Transverse colon (tissue), 4 donors: ENCODE data around the gene USP47. TPM values are rescaled to one million over a fixed set of nuclear protein-coding genes. Genes with fewer than 3 reads are reported as not detected.

Experiments used
- DNase-seq: peaks from one replicate; pipeline ENCODE4 v3.0.0-alpha.2; 2019
- H3K27ac ChIP-seq, 4 donors: fragments of 200-600 bp; sonication (generic); 2 replicates each; pipeline ENCODE4 v1.5.1; 2016 to 2018; ENCODE audit warnings: inconsistent platforms in 4 of 4
- H3K27me3 ChIP-seq: fragments of 200-600 bp; sonication (generic); 2 replicates; pipeline ENCODE4 v1.5.1; 2017; ENCODE audit warnings: inconsistent platforms
- H3K36me3 ChIP-seq, 4 donors: fragments of 200-600 bp; sonication (generic); 2 replicates each; pipeline ENCODE4 v1.5.1; 2017 to 2019; ENCODE audit warnings: inconsistent platforms in 4 of 4
- H3K4me1 ChIP-seq, 4 donors: fragments of 200-600 bp; sonication (generic); 2 replicates each; pipeline ENCODE4 v1.5.1; 2017 to 2020; ENCODE audit warnings: inconsistent platforms in 4 of 4
- H3K4me3 ChIP-seq, 4 donors: fragments of 200-600 bp; sonication (generic); 1 replicate in 1 of 4; 2 replicates in 3 of 4; pipeline versions ENCODE4 v1.5.1 to v1.6.1; 2017 to 2019; ENCODE audit warnings: inconsistent platforms in 4 of 4
- H3K9me3 ChIP-seq, 2 donors: fragments of 200-600 bp; sonication (generic); 2 replicates each; pipeline ENCODE4 v1.5.1; 2017 to 2019; ENCODE audit warnings: inconsistent platforms in 2 of 2
- EP300 ChIP-seq: sonication (generic); formaldehyde crosslinking; IDR thresholded peaks from one replicate; pipeline ENCODE4 v1.6.1; 2017; ENCODE audit warnings: antibody characterized with exemption, low read depth
- POLR2A ChIP-seq: fragments of 450-650 bp; IDR thresholded peaks from one replicate; pipeline ENCODE4 v1.6.1; 2016; ENCODE audit warnings: antibody characterized with exemption, mild to moderate bottlenecking, moderate library complexity
- POLR2AphosphoS5 ChIP-seq, 3 donors: sonication (generic); formaldehyde crosslinking; IDR thresholded peaks; one replicate each; pipeline ENCODE4 v1.6.1; 2016; ENCODE audit warnings: antibody characterized with exemption in 3 of 3
- WGBS, 2 donors: methylation state at CpG; one replicate each; pipeline ENCODE4 v1.1.5; 2018; ENCODE audit warnings: low coverage in 1 of 2; 5-methylcytosine and 5-hydroxymethylcytosine counted together
- in situ Hi-C, 4 donors: fragments of 200-750 bp; cut with MboI; loops; one replicate each; pipeline versions ENCODE4 v1.15.0 to v1.15.1; 2017; ENCODE audit warnings: low sequenced_read_pairs in 3 of 4, low pct_ligation_motif_present in 1 of 4, low pct_unique_long_range_greater_than_20kb in 1 of 4
- intact Hi-C: fragments of 100-400 bp; cut with DNase I; formaldehyde crosslinking; loops from one replicate; pipeline ENCODE4 v1.15.1; 2023; ENCODE audit warnings: low total_unique reads
- total RNA-seq, 4 donors: library from RNA; depleted of rRNA; stranded (reverse); fragments of >200 nt; gene quantifications; one replicate each; pipeline ENCODE4 v1.1.0, GENCODE V29; 2016
- TF ChIP-seq, protein P1 (sequence below), 5 experiments: fragments of 200-600 bp in 3 of 5; fragments of 450-650 bp in 2 of 5; sonication (generic) in 3 of 5; IDR thresholded peaks; 1 replicate in 2 of 5; 2 replicates in 3 of 5; pipeline ENCODE4 v1.5.1; 2016 to 2017; ENCODE audit warnings: antibody characterized with exemption in 5 of 5, inconsistent platforms in 3 of 5, mild to moderate bottlenecking in 2 of 5, moderate library complexity in 1 of 5

Gene USP47
- total RNA-seq, 4 donors from 2014 or later: 42.6 to 85.1 (median 57.3) TPM

DNA sequence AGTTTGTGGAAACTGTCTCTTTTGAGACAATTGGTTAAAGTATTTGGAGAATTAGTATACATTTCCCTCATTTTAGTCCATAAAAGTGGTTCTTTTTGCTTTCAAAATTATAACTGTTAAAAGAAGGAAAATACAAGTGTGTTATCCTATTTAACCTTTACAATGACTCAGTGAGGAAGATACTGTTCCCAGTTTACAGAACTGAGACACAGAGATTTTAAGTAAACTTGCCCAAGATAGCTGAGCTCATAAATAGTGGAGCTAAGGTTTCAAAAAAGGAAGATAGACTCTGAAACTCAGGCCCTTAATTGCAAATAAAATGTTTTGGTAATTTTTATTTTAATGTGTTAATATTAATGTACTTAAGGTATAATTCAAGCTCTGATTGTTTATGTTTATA, 107.7 kb downstream of the USP47 start:
- Histone ChIP-seq H3K27ac (no peak overlapping the region), H3K4me1 (no peaks in the 10 kb centered on the region), H3K4me3 (no peak overlapping the region), H3K36me3 (peaks cover 0 to 56% (median 19%) of the 10 kb centered on the region in 4 donors), H3K27me3 (no peaks in the 10 kb centered on the region), H3K9me3 (no peaks in the 10 kb centered on the region)
- no peak for DNase-seq
- TF ChIP-seq EP300 (no peak), POLR2AphosphoS5 (IDR thresholded peaks at IDR 0.05) (no peak)
- TF ChIP-seq, protein P1, sequence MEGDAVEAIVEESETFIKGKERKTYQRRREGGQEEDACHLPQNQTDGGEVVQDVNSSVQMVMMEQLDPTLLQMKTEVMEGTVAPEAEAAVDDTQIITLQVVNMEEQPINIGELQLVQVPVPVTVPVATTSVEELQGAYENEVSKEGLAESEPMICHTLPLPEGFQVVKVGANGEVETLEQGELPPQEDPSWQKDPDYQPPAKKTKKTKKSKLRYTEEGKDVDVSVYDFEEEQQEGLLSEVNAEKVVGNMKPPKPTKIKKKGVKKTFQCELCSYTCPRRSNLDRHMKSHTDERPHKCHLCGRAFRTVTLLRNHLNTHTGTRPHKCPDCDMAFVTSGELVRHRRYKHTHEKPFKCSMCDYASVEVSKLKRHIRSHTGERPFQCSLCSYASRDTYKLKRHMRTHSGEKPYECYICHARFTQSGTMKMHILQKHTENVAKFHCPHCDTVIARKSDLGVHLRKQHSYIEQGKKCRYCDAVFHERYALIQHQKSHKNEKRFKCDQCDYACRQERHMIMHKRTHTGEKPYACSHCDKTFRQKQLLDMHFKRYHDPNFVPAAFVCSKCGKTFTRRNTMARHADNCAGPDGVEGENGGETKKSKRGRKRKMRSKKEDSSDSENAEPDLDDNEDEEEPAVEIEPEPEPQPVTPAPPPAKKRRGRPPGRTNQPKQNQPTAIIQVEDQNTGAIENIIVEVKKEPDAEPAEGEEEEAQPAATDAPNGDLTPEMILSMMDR (IDR thresholded peaks at IDR 0.05): no peak
- in situ Hi-C loops: loop anchor here in 3 of 4 donors (25.0 kb wide), 2 partner anchors 88 to 338 kb away; no protein-coding TSS in a partner anchor
- intact Hi-C loops: no loop called here

DNA sequence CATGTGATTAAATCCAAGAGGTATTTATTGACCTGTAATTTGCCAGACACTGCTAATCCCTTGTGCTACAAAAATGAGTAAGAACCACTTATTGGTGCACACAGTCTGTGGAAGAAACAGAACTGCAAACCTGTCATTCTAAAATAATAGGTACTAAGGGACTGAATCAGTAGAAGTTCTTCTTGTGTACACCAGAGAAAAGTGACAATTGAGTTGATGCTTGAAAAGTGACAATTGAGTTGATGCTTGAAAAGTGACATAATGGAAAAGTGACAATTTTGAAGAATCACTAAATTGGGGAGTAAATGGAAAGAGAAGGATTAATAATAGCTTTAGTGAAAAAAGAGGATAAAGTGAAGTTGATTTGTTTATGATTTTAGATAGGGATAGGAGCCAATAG, 110.3 kb downstream of the USP47 start:
- Histone ChIP-seq H3K27ac (no peak overlapping the region), H3K36me3 (peaks cover 0 to 72% (median 29%) of the 10 kb centered on the region in 4 donors), H3K27me3 (no peaks in the 10 kb centered on the region), H3K4me3 (no peak overlapping the region), H3K4me1 (no peaks in the 10 kb centered on the region), H3K9me3 (no peaks in the 10 kb centered on the region)
- intact Hi-C loops (loop anchor here (10.0 kb wide), 1 partner anchor 63 kb away; no protein-coding TSS in a partner anchor), in situ Hi-C loops (no loop called here)
- no peak for DNase-seq
- TF ChIP-seq POLR2A (no peak), EP300 (no peak), POLR2AphosphoS5 (IDR thresholded peaks at IDR 0.05) (no peak)
- TF ChIP-seq, protein P1 (IDR thresholded peaks at IDR 0.05): no peak

DNA sequence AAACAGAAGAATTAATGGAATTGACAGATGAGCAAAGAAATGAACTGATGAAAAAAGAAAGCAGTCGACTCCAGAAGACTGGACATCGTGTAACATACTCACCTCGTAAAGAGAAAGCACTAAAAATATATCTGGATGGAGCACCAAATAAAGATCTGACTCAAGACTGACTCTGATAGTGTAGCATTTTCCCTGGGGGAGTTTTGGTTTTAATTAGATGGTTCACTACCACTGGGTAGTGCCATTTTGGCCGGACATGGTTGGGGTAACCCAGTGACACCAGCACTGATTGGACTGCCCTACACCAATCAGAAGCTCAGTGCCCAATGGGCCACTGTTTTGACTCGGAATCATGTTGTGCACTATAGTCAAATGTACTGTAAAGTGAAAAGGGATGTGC, 114.2 kb downstream of the USP47 start:
- no peak overlapping the region for H3K27ac ChIP-seq
- H3K27me3 ChIP-seq: no peaks in the 10 kb centered on the region
- TF ChIP-seq POLR2A (no peak), POLR2AphosphoS5 (IDR thresholded peaks at IDR 0.05) (no peak), EP300 (no peak)
- TF ChIP-seq, protein P1 (IDR thresholded peaks at IDR 0.05): no peak
- in situ Hi-C loops: no loop called here
- no peaks in the 10 kb centered on the region for H3K4me1 ChIP-seq
- intact Hi-C loops: loop anchor here (10.0 kb wide), 1 partner anchor 59 kb away; no protein-coding TSS in a partner anchor
- H3K36me3 ChIP-seq: peaks cover 0 to 54% (median 24%) of the 10 kb centered on the region in 4 donors
- WGBS, 2 donors: 92 to 95% methylated on average over 5 of the region's 5 CpGs
- DNase-seq: no peak
- H3K4me3 ChIP-seq: no peak overlapping the region
- H3K9me3 ChIP-seq: no peaks in the 10 kb centered on the region

DNA sequence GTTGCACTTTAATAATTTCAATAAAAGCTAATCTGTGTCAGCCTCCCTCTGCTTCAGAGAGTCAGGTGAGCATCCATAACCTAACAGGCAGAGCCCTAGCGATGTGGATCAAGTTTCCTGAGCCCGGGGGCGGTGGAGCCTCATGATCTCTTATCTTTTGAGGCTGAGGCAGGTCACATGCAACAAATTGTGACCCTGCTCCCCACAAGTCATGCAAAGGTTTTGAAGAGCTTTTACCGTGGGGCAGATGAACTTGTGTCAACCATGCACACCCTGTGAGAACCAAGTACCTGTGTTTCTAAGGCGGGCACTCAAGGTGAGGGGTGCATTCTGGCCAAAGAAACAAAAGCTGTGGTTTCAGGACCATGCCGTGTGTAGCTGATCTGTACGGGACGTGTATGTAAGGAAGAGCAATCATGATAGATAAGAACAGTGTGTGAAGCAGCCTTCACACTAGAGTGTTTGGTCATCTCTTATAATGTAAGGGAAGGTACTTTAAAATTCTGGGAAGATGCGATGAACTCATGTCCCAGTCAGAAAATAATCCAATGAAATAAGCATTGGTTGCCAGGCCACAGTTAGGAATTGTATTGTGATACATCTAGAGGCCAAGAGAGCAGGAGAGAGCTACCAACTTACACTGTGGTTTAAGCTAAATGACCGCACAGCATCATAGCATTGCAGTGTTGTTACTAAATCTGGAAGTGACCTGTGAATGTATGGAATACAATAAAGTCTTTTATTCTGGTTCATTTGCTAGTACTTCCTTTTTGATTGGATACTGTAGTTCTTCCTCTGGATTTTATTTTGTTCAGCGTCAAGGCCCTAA, 116.8 kb downstream of the USP47 start:
- H3K36me3 ChIP-seq: peaks cover 0 to 29% (median 14%) of the 10 kb centered on the region in 4 donors

More for the DNA sequence above, 116.8 kb downstream of the USP47 start:
- in situ Hi-C loops (no loop called here), intact Hi-C loops (loop anchor here (10.0 kb wide), 1 partner anchor 56 kb away; no protein-coding TSS in a partner anchor)
- no peak for DNase-seq
- TF ChIP-seq EP300 (no peak), POLR2A (no peak), POLR2AphosphoS5 (IDR thresholded peaks at IDR 0.05) (no peak)
- TF ChIP-seq, protein P1 (IDR thresholded peaks at IDR 0.05): no peak
- H3K4me1 ChIP-seq: no peaks in the 10 kb centered on the region
- H3K9me3 ChIP-seq: no peaks in the 10 kb centered on the region
- WGBS, 2 donors: 90 to 94% methylated on average over 8 to 11 of the region's 11 CpGs
- H3K4me3 ChIP-seq: no peak overlapping the region
- no peaks in the 10 kb centered on the region for H3K27me3 ChIP-seq
- no peak overlapping the region for H3K27ac ChIP-seq
